Measurements from ENCODE around the gene OR52E5. TPM values are rescaled to one million over a fixed set of nuclear protein-coding genes. Genes with fewer than 3 reads are reported as not detected.

OR52E5 gene
- total and polyA plus RNA-seq, 10 of the 15 experiments (the other 5 are each of a cell fraction or from before 2014, with no cell fraction given): not detected

- Histone ChIP-seq H3K9ac (ENCODE audit: control insufficient read depth, insufficient read depth, low read length) (no peak overlapping the region), H3K27ac (ENCODE audit: control insufficient read depth, insufficient read depth) (no peak overlapping the region), H2AFZ (ENCODE audit: control insufficient read depth, low read depth, low read length) (no peak overlapping the region), H4K20me1 (ENCODE audit: control insufficient read depth, insufficient read depth) (no peaks in the 10 kb centered on the region), H3K4me1 (ENCODE audit: control insufficient read depth, insufficient read depth, low read length) (no peaks in the 10 kb centered on the region), H3K9me3 (replicated peaks; ENCODE audit: control insufficient read depth, insufficient read depth, low read length) (no peaks in the 10 kb centered on the region), H3K36me3 (ENCODE audit: control insufficient read depth in 2 of 2, insufficient read depth in 2 of 2, low read length in 1 of 2) (no peaks in the 10 kb centered on the region), H3K79me2 (ENCODE audit: control insufficient read depth, insufficient read depth, low read length) (no peaks in the 10 kb centered on the region), H3K4me3 (no peak overlapping the region), H3K27me3 (replicated peaks in 1 of 2; ENCODE audit: control insufficient read depth in 2 of 2, insufficient read depth in 2 of 2, low read length in 1 of 2) (no peaks in the 10 kb centered on the region), H3K4me2 (ENCODE audit: control insufficient read depth, insufficient read depth) (no peak overlapping the region)
- BruUV-seq (replicated peaks): no TSS peak
- intact Hi-C loops (cut with micrococcal nuclease; ENCODE audit: unreplicated experiment): no loop called here
- DNase-seq (ENCODE audit: low read depth, low spot score): no peak
- ChIA-PET RAD21 (ENCODE audit: unreplicated experiment) (no interaction called here), SMC1A (ENCODE audit: uncharacterized antibody, unreplicated experiment) (no interaction called here), CTCF (no interaction called here), POLR2A (no interaction called here)
- in situ Hi-C loops (cut with MboI): no loop called here
- no peak for FAIRE-seq
- no peak for ATAC-seq
- TF ChIP-seq CTCF (IDR thresholded peaks at IDR 0.05 in 2 of 3, conservative IDR thresholded peaks at IDR 0.05 in 1 of 3; ENCODE audit: control insufficient read depth in 2 of 3, extremely low read depth in 1 of 3, insufficient read depth in 1 of 3, low read depth in 3 of 3, low read length in 3 of 3): no peak
- TF ChIP-seq STAT3 (IDR thresholded peaks at IDR 0.05; ENCODE audit: low read depth, low read length): no peak
- TF ChIP-seq SMAD5 (IDR thresholded peaks at IDR 0.05; ENCODE audit: low read depth): no peak
- TF ChIP-seq ZNF592 (IDR thresholded peaks at IDR 0.05): no peak
- no peak for TF ChIP-seq CREB1 (IDR thresholded peaks at IDR 0.05; ENCODE audit: low read depth)
- no peak for TF ChIP-seq HSF1 (IDR thresholded peaks at IDR 0.05; ENCODE audit: low read depth, low read length)
- no peak for TF ChIP-seq BCLAF1 (IDR thresholded peaks at IDR 0.05)
- TF ChIP-seq MEF2B (IDR thresholded peaks at IDR 0.05; ENCODE audit: partially characterized antibody, poor library complexity, severe bottlenecking): no peak
- TF ChIP-seq PRDM15 (CRISPR knock-in tag; IDR thresholded peaks at IDR 0.05): no peak
- no peak for TF ChIP-seq JUND (IDR thresholded peaks at IDR 0.05; ENCODE audit: low read depth, low read length)
These were observed 45.3 kb upstream of the OR52E5 start for GRCh38 chr11:5847711-5848110.
